HG03196 (cell line): ENCODE measurements around the gene FAM174B.

ENCODE experiments used
- ATAC-seq: cut with Tn5 transposase; IDR thresholded peaks from one replicate; pipeline ENCODE4 v1.9.1; 2021; ENCODE audit not compliant: unreplicated experiment

Gene FAM174B

DNA sequence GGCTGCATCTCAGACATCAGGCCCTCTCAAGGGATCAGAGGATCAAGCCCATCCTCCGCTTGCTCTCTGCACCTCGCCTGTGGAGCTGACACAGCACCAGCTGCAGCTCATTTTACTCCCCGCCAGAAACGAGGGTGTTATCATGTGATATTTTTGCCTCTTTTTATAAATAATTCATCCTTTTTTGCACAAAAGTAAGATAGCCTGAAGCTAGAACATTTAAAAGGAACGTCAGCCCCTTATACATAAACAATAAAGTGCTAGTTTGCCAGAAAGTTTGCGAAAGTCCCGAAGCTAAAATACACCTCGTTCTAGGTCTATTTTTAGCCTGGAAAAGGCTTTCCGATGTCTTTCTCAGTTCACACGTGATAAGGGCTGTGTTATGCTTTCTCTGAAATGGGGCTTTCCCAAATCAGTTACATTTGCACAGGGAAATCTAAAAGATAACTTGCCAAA is 9.6 kb upstream of the FAM174B start:
- ATAC-seq = no peak

DNA sequence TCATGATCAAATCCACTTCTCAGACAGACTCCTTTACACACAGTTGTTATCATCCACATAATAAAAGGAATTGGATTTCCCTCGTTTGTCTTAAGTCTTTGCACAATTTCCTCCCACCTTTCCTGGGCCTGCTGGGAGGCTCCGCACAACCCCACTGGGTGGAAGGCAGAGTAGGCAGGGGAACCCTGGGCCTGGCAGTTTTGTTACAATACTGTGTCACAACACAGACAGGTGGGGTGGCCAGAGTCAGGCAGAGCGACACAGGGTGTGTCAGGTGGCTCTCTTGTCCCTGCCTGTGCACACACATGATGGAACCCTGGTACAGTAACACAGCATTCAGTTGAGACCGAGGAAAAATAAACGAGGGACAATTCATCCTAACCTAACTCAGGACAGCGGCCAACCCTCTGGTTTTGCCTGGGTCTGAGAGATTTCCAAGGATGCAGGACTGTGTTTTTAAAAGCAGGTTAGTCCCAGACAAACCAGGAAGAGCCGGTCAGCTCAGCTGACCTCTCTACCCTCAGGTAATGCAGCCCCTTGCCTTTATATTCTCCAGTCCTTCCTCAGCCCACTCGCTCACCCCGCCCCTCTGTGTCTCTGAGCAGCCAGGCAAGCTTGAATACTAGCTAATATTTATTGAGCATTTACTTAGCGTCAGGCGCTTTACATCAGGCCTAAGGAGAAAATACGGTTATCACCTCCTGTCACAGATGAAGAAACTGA is 8.8 kb upstream of the FAM174B start:
- ATAC-seq = no peak

DNA sequence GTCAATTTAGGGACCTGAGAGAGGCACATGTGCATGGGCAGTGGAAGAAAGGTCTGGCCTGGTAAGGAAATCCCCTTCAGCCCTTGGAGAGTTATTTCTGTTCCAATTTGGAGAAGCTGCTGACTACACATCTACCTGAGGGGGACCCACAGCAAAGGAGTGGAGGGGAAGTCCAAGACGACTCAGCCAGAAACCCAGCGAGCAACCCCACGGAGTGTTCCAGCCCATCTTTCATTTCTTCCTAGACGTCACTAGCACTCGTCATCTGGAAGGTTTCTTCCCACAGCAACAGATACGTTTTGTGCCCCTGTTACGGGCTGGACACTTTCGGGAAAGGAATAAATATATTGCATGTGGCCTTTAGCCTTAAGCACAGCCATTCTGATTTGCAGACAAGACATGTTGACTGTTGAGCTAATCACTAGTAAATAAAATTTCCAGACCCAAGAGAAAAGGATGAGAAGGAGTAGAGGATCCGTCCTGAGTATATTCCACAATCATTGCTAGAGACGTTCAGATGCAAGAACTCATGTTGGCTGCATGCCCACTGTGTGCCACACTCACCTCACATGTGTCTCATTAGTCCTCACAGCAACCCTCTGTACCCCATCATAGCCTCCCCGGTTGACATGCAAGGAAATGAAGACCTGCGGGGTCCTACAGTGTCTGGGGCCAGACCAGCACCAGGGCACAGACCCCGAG is 7.8 kb upstream of the FAM174B start:
- ATAC-seq = peak; percentile 52

DNA sequence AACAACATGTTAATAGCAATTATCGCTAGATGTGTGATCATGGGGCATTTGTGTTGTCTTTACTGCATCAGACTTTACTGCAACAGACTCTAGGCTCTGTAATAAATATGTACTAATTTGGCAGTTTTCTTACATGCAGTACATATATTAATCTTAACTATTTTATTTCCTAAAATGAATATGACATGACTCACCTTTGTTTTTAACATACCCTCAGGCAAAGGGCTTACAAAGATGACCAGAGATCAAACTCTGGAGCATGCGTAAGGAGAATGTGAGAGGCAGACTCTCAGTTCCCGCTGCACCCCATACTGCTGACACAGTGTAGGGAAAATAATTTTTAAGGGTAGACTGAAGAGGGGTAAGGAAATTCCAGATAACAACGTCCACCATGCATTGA is 7.2 kb upstream of the FAM174B start:
- no peak for ATAC-seq

DNA sequence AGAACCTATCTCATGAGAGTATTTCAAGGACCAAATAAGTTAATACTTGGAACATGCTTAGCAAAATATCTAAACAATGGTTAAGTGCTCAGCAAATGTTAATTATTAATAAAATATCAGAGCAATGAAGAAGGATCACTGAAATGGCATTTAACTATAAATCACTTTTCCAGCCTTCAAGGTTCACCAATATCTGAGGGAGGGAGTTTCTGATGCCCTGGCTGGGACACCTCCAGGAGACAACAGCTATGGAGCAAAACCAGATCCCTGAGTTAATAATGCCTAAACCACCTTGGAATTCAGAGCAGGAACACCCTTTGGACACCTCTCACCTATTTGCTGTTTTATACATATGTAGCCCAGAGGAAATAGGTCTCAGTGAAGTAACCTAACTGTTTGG is 6.4 kb upstream of the FAM174B start:
- ATAC-seq = no peak

DNA sequence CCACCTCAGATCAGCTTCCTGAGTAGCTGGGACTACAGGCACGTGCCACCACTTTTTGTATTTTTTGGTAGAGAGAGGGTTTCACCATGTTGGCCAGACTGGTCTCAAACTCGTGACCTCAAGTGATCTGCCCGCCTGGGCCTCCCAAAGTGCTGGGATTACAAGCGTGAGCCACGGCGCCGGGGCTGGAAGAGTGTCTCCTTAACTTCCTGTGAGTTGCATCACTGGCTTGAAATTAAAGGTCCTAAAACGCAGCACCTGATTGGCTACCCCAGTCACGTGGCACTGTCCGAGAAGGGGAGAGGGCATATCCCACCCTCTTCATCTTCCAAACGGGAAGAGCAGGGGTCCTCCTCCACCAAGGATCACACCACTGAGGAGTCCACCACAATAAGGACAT is 5.5 kb upstream of the FAM174B start:
- no peak for ATAC-seq

DNA sequence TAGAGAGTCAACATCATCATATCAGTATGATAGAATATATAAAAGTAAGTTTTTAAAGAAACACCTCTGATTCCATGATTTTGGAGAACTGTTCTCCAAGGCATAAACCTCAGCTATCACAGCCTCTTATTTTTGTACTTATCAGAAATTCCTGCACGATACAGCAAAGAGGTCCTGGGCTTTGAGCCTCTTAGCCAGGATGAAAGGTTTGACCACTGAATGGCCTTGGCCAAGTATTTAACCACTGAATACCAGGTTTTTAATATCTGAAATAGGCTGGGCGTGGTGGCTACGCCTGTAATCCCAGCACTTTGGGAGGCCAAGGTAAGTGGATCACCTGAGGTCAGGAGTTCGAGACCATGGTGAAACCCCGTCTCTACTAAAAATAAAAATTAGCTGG is 1.9 kb upstream of the FAM174B start:
- ATAC-seq = no peak

DNA sequence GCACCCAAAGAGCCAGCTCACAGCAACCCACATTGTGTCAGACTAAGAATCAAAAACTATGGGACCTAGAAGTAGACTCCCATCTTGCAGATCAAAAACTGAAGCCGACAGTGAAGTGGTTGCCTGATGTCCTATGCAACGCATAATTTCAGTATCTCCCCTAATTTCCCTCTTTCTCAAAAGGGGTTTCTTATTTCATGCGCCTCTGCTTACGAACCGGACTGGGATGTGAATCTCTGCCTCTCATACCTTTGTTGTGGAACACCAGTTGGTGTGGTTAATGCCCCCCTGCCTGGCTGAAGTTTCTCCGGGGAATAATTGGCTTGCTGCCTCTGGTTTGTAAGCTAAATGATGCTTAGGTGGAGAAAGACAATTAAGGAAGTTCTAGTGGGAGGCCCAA is 514 bp upstream of the FAM174B start:
- no peak for ATAC-seq

DNA sequence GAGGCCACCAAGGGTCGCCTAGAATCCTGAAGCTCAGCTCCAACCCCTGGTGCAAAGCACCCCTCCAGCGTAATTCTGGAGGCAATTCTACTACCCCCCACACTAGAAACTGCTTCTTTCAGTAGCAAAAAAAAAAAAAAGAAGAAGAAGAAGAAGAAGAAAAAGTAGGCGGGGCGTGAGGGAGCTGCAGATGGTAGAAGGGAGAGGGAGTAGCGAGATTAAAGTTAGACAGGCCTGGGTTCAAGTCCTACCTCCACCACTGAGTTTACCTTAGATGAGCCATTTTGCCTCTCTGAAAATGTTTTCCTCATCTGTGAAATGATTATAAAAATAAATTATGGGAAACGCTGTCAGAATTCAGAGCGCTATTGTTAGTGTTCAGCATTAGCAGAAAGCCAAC is 913 bp downstream of the FAM174B start:
- no peak for ATAC-seq

DNA sequence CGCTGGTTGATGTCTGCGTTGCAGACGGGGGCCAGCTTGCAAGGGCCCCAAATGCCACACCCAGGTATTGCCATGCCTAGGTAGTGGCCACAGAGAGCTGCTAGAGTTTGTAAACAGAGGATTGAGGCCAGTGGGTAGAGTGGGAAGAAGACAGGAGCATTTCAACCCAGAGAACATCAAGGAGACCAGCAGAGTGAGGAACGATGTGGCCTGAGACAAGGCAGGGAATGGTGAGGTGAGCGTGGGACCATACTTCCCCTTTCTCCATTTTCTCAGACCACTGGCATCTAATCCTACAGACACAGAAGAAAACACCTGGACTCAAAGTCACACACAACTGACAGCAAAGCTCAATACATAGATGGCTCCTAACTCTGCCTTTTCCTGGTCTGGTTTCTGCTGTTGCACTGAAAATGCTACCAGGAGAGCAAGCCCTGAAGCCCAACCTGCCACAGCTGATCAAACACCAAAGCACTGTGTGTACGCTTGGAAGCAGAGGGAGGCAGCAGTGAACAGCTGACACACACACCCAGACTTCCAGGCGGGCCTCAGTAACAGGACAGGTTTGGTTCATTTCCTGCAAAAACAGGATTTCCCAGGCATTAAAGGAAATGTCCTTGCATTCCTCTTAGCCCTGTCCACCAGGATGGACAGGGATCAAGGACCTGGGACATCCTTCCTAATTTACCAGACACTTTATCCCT is 1.6 kb downstream of the FAM174B start:
- ATAC-seq = no peak

DNA sequence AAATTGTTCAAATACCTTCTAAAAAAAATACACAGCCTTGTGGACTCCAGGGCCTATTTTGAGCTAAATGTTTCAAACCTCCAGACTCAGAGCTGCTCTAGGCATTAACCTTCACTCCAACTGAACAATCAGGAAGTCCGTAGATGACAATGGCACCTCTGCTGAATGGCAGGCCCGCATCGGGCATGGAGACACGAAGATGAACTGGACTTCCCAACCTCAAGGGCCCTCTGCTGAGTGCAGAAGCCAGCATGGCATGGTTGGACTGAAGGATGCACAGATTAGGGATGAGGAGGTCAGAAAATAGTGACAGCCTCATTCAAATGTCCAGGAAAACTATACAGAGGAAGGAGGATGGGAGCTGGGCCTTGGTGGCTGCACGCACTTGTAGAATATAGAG is 2.2 kb downstream of the FAM174B start:
- ATAC-seq = no peak

DNA sequence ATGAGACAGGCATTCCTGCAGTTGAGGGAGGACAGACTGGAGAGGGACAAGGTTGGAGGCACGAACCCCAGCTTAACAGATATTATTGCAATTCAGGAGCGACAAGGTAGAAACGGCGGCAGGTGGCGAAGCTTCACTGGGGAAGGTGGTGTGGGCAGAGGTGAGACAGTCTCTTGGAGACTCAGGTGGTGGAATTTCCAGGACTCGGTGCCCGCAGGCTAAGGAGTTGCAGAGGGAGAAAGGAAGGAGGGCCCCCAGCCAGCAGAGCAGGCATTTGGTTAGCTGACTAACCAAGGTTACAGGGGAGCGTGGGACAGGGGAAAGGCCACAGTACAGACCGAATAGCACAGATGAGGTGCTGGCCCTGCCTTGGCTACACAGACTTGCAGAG is 3.0 kb downstream of the FAM174B start:
- no peak for ATAC-seq

DNA sequence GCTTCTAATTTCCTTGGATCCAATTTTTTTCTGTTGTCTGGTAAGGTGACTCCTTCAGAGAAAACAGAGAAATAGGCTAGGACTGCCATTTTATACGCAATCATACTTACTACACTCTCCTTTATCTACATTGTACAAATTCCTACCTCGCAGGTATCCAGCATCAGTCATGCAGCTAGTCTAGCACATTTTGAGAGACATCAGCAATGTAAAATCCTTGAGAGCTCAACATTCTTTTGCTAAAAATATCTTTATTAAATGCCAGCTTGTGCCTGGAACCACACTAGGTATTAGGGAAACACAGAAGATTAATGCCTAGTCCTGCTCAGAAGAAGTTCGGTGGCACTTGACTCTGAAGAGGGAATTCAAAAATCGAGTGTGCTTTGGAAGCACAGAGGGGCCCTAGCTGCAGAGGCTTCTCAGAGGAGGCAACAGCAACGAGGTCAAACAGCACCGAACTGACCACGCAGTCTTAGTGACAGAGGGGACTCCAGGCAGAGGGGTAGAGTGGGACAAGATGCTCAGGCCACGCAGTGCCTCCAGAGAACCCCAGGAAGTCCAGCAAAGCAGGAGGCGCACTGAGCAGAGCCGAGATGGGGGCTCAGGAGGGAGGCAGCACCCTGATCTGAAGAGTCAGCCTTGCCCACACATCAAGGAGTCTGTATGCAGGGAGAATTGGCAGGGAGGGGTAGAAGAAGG is 3.5 kb downstream of the FAM174B start:
- ATAC-seq = no peak

DNA sequence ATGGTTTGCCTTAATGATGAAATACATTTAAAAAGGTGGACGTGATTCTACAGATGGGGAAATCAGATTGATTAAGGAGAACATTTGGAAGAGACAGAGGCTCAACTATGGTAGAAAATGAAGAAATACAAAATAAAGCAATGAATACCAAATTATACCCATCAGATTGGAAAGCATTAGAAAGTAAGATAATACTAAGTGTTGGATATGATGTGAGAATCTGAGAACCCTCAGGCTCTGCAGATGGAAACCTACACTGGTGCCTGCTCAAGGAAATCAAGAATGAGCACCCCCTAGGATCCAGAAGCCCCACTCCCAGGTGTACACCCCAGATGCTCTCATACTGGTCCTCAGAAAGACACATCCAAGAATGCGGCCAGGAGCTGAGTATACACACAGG is 4.6 kb downstream of the FAM174B start:
- no peak for ATAC-seq

DNA sequence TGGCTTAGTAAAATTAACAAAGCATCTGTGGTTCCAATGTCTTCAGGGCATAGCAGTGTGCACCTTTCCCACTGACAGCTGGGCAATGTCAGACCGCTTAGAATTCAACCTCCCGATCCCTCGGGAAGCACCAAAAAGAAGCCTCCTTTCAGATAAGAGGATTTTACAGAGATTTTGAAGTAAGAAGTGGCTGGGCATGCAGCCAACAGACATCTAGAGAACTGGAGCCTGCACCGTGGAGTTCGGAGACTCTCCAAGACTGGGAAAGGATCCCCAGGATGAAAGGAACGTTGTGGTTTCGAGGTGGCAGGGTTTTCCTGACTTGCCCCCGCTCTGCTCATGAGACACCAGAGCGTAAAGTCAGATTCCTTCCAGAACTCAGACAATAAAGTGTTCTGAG is 5.3 kb downstream of the FAM174B start:
- ATAC-seq = no peak

DNA sequence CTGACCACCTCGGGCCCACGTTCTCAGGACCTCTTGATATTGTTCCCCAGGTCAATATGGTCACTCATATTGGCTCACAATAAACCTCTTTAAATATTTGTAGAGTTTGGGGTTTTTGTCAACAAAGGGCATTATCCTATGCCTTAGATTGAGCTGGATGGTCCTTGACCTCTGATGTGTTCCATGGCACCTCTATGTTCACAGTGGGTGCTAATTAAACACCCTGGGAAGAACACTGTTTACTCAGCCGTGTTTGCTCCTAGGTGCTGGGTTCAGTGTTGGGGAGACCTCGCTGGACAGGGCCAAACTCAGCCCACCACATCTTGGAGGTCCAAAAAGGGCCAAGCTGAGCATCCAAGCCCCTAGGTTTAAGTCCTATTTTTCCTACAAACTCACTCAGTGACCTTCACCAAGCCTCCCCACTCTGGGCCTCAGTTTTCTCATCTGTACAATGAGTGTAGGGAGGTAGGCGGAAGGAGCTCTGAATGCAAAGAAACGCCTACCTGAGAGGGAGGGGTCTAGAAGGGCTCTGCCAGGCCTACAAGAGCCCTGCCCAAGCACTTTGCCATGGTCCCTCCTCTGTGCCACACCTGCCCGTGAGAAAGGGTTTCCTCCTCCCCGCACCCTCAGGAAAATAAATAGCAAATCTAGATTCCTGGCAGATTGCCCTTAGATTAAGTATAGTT is 7.2 kb downstream of the FAM174B start:
- ATAC-seq = no peak

DNA sequence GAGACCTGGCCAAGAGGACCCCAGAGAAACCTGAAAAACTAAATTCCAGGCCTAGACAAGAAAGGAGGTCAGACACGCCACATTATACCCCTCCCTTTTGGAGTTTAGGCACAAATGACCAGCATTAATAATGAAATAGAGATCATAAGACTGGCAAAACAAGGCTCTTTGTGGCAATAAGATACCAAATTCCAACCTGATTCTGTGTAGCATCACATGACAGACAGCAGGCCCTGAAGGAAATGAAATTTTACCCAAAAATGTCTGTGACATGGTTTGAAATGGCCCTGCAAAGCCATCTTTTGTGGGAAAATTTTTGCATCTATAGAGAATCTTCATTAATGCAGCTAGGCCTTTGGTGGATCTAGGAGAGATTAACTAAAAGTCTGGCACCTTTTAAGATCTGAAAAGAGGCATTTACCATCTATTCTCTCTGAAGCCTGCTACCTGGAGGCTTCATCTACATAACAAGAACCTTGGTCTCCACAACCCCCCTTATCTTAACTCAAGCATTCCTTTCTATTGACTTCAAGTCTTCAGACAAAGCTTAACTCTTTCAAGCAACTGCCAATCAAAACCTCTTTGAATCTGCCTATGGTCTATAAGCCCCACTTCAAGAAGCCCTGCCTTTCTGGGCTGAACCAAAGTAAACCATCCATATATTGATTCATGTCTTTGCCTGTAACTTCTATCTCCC is 8.0 kb downstream of the FAM174B start:
- no peak for ATAC-seq

DNA sequence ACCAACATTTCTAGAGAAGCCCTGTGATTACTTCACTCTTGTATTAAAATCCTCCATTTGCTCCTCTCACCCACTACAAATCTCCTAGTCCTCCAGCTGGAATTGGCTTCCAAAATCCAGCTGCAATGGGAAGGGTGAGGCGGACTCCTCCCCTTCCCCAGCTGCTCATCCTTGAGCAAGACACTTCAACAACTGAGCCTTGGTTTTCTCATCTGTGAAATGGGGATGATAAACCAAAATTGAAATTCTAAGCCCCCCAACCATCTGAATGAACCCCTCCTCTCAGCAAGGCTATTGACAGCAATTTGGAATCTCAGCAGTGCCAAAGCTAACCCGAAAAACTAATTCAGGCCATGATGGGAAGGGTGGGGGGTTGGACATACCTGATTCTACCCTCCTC is 9.4 kb downstream of the FAM174B start:
- ATAC-seq = no peak

DNA sequence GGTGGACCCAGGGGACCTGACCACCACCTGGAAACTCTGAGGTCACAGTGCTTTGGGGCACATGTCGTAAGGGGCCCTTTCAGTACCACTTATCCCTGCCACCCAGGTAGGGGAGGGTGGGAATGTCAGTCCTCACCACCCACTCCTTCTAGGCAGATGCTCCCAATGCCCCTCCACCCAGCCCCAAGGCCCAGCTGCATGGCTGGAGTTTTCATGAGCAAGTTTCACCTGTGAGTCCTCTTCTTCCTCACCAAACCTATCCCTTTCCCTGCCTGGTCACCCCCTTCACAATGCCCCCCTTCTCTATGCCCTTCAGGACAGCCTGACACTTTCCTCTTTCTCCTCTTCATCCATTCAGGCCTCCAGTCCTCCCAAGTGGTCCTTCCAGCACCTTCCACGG is 9.8 kb downstream of the FAM174B start:
- ATAC-seq = no peak

DNA sequence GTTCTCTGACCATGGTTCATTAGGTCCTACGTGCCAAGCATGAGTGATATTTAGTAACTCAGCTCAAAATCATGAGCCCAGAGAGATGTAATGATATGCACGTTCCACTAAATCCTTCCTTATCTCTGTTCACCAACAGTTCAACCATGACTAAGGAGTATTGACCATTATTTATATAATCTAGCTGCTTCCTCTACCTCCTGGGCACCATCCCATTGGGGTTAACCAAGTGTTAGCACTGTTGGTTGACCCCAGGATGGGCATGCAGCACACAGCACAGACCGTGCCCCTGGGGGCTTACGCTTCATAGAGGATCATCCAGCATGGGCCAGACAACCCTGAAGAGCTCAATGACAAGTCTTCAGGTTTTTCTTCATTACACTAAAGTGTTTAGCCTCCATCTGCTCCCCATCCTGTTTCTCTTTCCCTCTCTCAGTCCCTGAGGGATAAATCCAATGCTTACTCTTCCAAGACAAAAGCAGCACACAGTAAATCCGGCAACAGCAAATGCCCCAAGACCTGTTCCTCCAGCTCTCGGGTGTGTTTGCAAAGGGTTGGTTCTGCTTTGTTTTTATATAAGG is 10.4 kb downstream of the FAM174B start:
- ATAC-seq = no peak
